Measurements from ENCODE around the gene CFLAR.

DNA sequence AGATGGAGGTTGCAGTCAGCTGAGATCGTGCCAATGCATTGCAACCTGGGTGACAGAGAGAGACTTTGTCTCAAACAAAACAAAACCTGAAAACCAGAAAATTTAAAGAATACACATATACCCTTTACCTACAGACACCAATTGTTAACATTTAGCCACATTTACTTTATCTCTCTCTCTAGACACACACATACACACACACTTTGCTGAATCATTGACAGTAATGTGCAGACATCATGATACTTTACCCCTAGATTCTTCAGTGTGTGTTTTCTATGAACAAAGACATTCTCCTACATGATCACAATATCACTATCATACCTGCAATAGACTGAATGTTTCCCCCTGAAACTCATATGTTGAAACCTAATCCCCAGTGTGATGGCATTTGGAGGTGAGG lies 10.2 kb upstream of the CFLAR start:
- TF ChIP-seq, protein P1, sequence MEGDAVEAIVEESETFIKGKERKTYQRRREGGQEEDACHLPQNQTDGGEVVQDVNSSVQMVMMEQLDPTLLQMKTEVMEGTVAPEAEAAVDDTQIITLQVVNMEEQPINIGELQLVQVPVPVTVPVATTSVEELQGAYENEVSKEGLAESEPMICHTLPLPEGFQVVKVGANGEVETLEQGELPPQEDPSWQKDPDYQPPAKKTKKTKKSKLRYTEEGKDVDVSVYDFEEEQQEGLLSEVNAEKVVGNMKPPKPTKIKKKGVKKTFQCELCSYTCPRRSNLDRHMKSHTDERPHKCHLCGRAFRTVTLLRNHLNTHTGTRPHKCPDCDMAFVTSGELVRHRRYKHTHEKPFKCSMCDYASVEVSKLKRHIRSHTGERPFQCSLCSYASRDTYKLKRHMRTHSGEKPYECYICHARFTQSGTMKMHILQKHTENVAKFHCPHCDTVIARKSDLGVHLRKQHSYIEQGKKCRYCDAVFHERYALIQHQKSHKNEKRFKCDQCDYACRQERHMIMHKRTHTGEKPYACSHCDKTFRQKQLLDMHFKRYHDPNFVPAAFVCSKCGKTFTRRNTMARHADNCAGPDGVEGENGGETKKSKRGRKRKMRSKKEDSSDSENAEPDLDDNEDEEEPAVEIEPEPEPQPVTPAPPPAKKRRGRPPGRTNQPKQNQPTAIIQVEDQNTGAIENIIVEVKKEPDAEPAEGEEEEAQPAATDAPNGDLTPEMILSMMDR (IDR thresholded peaks at IDR 0.05; ENCODE audit: low read depth, low read length, missing input control): no peak
- TF ChIP-seq HNF4G (IDR thresholded peaks at IDR 0.05) (no peak), NR2F2 (IDR thresholded peaks at IDR 0.05) (no peak), GABPA (IDR thresholded peaks at IDR 0.05 in 1 of 2, conservative IDR thresholded peaks at IDR 0.05 in 1 of 2) (no peak), JUND (IDR thresholded peaks at IDR 0.05) (no peak), RXRA (IDR thresholded peaks at IDR 0.05) (no peak)
- TF ChIP-seq, protein P2, sequence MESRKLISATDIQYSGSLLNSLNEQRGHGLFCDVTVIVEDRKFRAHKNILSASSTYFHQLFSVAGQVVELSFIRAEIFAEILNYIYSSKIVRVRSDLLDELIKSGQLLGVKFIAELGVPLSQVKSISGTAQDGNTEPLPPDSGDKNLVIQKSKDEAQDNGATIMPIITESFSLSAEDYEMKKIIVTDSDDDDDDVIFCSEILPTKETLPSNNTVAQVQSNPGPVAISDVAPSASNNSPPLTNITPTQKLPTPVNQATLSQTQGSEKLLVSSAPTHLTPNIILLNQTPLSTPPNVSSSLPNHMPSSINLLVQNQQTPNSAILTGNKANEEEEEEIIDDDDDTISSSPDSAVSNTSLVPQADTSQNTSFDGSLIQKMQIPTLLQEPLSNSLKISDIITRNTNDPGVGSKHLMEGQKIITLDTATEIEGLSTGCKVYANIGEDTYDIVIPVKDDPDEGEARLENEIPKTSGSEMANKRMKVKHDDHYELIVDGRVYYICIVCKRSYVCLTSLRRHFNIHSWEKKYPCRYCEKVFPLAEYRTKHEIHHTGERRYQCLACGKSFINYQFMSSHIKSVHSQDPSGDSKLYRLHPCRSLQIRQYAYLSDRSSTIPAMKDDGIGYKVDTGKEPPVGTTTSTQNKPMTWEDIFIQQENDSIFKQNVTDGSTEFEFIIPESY (IDR thresholded peaks at IDR 0.05): no peak
